Measurements from ENCODE around the gene CTXN1.

DNA sequence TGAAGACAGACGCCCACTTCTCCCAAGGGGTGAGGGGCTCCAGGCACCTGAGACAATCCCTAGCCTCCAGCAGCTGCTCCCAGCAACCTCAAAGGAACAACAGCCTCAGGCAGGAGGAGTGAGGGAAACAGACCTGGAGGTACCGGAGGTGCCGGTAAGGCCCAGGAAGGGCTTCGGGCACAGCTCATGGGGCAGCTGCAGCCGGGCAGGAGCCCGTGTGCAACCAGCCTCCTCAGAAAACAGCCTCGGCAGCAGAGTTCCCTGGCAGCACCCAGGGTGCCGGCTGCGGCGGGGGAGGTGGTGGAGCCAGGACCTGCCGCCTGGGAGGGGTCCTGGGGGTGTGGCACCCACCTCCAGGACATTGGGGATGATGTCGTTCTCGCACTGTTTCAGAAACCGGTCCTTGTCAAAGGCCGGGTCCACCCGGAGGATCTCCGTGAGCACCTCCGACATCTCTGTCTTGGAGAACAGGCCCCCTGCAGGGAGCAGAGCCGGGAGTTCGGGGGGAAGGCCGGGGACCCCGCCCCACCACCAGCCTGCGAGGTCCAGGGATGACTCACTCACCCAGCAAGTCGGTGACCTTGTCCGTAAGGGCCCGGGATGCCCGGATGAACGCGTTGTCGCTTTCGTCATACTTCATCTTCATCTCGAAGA is 6.5 kb upstream of the CTXN1 start:
- TF ChIP-seq CTCF (IDR thresholded peaks at IDR 0.05) (no peak), POLR2A (IDR thresholded peaks at IDR 0.05) (no peak)

All from stomach (tissue), 4 donors.